Stomach (tissue), 4 donors: ENCODE results near the gene GKN1.

Experiments used
- EP300 ChIP-seq: sonication (generic); formaldehyde crosslinking; IDR thresholded peaks from one replicate; pipeline ENCODE4 v1.6.1; 2017; ENCODE audit warnings: antibody characterized with exemption
- TF ChIP-seq, protein P1 (sequence below), 7 experiments: fragments of 450-650 bp in 4 of 7; fragments of 200-600 bp in 3 of 7; sonication (generic) in 3 of 7; IDR thresholded peaks; one replicate each; pipeline ENCODE4 v1.5.1; 2016 to 2019; ENCODE audit warnings: antibody characterized with exemption in 7 of 7, control low read depth in 2 of 7, mild to moderate bottlenecking in 1 of 7

DNA sequence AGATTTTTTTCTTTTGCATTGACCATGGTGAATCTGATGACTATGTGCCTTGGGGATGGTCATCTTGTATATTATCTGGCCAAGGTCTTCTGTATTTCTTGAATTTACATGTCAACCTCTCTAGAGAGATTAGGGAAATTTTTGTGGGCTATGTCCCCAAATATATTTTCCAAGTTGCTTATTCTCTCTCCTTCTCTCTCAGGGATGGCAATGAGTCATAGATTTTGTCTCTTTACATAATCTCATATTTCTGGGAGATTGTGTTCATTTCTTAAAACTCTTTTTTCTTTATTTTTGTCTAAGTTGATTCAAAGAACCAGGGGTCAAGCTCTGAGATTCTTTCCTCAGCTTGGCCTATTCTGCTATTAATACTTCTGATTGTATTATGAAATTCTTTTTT, 31.6 kb upstream of the GKN1 start:
- TF ChIP-seq, protein P1, sequence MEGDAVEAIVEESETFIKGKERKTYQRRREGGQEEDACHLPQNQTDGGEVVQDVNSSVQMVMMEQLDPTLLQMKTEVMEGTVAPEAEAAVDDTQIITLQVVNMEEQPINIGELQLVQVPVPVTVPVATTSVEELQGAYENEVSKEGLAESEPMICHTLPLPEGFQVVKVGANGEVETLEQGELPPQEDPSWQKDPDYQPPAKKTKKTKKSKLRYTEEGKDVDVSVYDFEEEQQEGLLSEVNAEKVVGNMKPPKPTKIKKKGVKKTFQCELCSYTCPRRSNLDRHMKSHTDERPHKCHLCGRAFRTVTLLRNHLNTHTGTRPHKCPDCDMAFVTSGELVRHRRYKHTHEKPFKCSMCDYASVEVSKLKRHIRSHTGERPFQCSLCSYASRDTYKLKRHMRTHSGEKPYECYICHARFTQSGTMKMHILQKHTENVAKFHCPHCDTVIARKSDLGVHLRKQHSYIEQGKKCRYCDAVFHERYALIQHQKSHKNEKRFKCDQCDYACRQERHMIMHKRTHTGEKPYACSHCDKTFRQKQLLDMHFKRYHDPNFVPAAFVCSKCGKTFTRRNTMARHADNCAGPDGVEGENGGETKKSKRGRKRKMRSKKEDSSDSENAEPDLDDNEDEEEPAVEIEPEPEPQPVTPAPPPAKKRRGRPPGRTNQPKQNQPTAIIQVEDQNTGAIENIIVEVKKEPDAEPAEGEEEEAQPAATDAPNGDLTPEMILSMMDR (IDR thresholded peaks at IDR 0.05) = no peak
- TF ChIP-seq EP300 = no peak
